HCEC 1CT (cell line): ENCODE data around the gene HEXIM2.

ENCODE experiments used
- DNase-seq: peaks from one replicate; pipeline ENCODE4 v3.0.0-alpha.2; 2017

The HEXIM2 gene

DNA sequence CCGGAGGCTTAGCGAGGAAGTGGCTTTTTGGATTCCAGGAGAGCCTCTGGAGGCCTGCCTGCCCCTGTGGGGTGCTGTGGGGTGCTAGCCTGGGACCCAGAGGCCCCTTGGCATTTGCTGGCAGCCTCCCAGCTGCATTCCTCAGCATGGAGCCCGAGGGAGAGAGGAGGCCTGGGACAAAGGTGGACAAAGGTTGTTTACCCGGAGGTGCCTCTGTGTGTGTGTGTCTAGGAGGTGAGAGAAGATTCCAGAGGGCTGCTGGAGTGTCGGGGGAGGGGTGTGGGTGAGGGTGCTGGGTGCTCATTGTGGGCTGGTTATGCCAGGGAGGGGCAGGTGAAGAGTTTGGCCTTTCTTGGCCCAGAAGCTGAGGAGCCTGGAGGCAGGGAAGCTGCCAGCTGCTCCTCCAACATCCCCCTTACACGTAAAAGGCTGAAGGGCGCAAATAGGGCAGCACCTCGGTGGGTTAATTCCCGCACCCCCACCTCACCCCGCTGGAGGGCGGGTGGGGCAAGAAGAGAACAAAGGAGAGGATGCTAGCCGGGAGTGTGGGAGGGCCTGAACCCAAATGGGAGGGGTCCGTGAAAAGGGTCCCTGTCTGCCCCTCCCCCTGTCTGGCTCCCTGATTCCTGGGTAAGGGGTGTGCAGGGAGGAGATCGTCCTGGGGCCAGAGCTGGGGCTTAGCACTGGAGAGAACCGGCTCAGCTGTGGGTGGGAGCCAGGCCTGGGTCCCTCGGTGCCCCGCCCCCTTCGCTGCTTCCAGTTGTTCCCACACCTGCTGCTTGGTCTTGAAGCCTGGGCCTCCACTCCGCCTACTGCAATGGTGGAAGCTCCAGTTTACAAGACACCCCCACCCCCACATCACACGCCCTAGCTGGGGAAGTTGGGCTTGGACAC lies 9.9 kb downstream of the HEXIM2 start:
- DNase-seq: peak; percentile 37

DNA sequence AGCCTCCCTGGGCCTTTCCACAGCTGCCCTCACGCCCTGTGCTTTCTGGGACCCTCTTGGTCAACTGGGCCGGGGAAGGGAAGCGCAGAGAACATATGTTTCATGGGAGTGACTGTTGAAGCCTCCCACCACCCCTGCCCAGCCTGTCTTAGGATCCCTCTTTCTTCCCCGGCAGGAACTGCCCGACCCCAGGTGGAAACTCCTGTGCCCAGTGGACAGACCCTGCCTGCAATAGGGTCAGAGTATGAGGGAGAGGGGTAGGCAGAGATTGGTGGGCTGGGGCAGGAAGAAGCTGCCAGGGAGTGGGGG lies 10.5 kb downstream of the HEXIM2 start:
- no peak for DNase-seq

DNA sequence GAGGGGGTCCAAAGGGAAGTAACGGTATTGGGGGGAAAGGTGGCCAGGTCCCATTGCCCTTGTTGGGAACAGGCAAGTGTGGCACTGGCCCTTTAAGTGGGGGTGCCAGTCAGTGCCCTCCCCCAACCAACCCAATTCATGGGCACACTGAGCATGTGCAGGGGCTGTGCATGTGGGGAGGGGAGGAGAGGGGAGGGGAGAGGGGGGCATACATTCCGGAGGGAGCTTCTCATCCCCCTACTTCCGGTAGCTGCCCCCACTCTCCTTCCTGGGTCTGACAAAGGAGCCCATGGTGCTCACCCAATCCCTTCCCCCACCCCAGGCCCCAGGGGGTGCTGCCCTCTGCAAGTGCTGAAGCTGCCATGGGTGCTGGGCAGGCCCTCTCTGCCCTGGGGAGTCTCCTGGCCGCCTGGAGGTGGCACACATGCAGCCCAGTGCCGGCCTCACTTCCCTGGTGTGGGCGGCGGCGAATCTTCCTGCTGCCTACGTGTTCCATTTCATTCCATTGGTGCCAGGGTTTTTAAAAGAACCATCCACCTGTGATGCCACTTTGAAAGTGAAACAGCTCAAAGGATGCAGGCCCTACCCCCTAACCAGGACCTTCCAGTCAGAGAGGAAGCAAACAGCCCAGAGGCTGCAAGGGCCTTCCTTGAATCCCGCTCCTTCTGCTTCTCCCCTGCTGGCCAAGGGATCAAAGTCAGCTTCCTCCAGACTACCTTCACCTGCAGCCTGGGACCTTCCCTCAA lies 11.0 kb downstream of the HEXIM2 start:
- peak; percentile 70 for DNase-seq

DNA sequence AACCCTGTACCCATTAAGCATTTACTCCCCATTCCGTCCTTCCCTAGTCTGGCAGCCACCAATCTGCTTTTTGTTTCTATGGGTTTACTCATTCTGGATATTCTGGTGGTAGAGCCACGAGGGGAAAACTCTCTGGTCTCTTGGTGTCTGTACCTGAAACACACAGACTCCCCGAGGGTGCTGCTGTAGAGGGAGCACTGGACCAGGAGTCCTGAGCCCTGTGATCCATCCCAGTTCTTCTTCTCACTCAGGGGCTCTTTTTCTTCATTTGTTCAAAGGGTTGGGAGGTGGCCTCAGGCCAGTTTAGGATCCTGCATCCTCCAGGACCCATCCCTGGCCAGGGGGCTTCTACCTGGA lies 14.1 kb downstream of the HEXIM2 start:
- DNase-seq: no peak

DNA sequence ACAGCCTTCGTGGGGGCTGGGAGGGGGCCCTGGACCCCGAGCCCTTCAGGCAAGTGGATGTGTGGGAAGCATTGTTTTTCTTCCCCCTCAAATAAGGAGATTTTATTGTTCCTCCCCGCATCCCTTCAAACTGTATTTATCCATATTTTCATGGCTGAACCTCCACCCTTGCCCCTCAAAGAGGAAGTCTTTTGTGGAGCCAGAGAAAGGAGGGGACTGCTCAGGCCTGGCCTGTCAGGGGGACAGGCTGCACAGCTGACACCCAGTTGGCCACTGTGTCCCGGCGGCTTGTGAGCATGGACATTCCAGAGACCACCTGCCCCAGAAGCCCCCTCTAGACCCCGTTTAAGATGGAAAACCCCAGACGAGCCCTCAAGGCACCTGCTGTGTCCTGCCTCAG lies 15.9 kb downstream of the HEXIM2 start:
- DNase-seq: no peak

DNA sequence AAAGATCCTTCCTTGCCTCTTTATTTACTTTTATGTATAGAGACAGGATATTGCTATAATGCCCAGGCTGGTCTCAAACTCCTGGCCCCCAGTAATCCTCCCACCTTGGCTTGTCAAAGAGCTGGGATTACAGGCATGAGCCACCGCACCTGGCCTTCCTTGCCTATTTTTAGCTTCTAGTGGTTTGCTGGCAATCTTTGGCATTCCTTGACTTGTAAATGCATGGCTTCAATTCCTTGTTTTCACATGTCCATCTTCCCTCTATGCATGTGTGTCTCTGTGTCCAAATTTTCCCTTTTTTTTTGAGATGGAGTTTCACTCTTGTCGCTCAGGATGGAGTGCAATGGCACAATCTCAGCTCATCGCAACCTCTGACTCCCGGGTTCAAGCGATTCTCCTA lies 22.5 kb downstream of the HEXIM2 start:
- no peak for DNase-seq

DNA sequence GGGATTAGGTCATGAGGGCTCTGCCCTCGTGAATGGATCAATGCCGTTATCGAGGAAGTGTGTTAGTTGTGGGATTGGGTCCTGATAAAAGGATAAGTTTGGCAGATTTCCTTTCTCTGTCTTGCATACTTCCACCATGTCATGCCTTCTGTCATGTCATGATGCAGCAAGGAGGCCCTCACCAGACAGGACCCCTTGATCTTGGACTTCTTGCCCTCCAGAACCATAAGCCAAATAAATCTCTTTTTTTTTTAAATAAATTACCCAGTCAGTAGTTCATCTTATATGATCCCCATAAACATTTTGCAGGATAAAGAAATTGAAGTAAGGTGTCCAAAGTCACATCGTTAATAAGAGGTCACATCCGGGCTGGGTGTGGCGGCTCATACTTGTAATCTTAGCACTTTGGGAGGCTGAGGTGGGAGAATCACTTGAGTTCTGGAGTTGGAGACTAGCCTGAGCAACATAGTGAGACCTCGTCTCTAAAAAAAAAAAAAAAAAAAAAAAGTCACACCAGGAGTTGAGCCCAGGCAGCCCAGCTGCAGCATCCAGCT lies 25.2 kb downstream of the HEXIM2 start:
- DNase-seq: no peak

DNA sequence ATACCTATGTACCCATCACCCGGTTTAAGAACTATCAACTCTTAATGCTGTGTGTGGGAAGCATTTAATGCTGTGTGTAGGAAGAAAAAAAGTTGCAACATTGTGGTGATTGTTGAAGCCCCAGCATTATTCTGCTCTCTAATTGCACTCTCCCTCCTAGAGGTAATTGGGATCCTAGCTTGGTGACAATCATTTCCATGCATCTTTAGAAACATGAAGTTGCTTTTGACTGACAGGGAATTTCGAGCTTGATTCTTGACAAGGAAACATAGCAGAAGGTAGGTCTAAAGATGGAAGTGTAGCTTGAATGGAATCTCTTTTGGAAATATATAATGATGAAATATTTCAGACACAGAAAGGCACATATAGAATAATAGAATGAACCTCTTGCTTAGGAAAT lies 27.3 kb downstream of the HEXIM2 start:
- no peak for DNase-seq

DNA sequence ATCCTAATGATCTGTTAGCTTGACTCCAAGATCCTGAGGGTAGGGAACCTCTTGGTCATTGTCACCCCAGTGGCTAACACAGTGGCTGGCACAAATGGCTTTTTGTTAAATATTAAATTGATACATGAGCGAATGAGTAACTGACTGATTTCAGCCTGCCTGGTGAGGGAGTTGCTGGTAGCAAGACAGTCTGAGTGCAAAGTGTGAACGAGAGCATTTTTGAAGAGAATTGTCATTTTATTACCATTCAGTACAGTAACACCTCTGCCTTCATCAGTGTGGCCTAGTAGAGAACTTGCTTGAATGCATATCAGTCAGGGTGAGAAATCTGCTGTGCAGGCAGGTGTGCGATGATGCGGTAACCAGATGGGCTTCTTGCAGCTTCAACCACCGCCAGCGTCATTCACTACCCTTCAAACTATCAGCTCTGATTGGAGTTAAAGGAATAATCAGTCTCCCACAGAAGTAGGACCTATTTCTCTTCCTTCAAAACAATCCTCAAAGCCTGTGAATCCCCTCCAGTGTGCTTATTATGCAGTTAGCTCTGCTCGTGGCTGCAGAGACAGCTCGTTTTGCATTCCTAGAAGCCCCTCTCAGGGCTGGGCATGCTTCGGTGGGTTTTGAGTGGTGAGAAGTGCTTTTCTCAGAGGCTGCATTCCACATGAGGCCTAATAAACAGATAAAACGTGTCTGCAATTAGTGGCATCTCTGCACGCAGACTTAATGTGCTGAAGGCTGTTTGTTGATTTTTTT lies 29.0 kb downstream of the HEXIM2 start:
- no peak for DNase-seq

DNA sequence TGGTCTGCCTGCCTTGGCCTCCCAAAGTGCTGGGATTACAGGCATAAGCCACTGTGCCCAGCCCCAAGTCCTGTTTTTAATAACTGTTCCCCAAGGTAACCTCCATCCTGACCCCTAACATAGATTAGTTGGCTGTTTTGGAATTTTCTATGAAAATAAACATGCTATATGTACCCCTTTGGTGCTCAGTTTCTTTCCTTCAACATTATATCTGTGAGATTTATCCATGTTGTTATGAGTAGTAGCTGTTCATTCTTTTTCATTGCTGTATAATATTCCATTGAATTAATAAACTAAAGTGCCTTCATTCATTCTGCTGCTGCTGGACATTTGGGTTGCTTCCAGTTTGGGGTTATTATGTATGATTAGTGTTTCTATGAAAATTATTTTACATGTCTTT lies 33.7 kb downstream of the HEXIM2 start:
- no peak for DNase-seq

DNA sequence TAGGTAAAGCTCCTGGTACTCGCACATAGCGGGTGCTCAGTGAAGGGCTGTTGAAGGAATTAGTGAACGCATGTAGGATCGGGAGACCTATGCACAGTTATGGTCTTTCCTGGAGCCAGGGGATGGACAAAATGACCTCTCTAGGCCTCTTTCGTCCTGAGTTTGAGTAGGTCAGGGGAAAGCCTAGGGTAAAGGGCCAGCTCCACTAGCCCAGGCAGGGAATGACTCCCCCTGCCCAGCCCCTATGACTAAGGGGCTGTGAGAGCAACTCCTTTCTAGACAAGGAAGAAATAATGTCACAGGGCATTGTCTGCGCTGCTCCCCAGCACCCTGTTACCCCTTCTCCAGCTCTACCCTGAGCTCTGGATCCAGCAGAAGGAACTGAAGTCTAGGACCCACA lies 35.4 kb downstream of the HEXIM2 start:
- no peak for DNase-seq

DNA sequence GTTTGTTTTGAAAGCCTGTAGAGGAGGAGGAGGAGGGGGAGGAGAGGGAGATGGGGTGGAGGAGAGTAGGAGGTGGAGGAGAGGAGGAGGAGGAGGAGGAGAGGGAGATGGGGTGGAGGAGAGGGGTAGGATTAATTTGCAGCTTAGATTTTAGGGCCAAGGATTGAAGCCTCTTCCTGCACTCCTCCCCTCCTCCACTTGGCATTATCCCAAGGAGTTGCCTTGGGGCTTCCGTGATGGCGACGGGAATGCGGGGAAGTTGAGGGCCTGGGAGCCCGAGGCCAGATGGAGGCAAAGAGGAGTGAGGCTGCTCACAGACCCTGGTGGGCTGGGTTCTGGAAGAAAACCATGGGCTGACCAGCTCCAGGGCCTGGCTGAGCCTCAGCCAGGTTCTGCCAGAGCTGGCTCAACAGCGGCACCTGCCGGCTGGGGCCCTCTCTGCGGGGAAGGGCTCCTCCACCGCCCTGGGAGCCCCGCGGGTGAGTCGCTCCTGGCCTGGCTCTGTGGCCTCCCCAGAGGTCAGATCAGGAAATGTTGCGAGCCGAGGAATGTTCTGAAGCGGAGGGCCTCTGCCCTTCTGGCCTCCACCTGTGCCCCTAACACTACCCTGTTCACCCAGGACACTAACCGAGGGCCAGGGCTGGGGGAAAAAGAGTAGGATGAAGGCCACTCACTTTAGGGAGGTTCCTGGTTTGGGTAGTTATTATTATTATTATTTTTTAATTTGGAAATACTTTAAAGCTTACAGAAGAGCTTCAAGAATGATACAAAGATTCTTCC lies 36.1 kb downstream of the HEXIM2 start:
- DNase-seq: peak; percentile 86

DNA sequence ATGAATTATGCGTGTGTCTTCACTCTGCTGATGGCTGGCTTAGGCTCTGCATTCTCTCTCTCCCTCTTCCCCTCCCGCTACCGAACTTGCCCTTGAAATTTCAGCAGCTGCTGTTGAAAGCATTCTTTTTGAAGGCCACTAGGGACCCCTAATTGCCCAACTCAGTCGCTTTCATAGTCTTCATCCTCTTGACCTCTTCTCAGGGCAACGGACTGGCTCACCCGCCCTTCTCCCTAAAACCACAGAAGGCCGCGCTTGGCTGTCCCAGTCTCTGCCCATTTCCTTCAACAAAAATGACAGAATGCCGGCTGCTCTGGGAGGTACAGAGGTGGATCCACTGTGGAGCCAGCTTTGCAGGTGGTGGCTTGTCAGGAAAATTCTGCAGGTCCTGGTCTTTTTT lies 39.0 kb downstream of the HEXIM2 start:
- DNase-seq: no peak

DNA sequence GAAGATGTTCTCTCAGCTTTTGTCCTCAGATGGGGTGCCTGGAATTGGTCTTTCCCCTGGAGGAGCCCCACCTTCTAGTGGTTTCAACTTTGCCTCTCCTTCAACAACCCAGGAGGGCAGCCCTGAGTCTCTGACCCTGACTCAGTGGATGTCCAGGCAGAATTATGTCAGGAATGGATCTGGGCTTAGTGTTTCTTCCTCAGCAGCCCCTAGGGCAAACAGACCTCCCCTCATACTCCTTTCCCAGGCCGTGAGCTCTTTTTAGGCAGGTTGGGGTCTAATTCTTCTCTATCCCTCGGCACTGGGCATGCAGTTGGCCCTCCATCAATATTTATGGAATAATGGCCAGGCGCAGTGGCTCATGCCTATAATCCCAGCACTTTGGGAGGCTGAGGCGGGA lies 39.8 kb downstream of the HEXIM2 start:
- DNase-seq: no peak

DNA sequence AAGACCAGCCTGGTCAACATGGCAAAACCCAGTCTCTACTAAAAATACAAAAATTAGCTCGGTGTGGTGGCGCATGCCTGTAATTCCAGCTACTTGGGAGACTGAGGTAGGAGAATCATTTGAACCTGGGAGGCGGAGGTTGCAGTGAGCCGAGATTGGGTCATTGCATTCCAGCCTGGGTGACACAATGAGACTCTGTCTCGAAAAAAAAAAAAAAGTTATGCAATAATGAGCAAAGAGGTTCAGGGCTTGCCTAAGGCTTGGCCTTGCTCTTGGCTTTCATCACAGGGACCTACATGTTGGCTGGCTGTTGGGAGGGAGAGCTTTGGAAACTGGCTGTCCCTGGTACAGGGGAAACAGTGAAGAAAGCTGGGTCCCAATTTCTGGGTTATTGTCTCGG lies 40.2 kb downstream of the HEXIM2 start:
- peak; percentile 63 for DNase-seq

DNA sequence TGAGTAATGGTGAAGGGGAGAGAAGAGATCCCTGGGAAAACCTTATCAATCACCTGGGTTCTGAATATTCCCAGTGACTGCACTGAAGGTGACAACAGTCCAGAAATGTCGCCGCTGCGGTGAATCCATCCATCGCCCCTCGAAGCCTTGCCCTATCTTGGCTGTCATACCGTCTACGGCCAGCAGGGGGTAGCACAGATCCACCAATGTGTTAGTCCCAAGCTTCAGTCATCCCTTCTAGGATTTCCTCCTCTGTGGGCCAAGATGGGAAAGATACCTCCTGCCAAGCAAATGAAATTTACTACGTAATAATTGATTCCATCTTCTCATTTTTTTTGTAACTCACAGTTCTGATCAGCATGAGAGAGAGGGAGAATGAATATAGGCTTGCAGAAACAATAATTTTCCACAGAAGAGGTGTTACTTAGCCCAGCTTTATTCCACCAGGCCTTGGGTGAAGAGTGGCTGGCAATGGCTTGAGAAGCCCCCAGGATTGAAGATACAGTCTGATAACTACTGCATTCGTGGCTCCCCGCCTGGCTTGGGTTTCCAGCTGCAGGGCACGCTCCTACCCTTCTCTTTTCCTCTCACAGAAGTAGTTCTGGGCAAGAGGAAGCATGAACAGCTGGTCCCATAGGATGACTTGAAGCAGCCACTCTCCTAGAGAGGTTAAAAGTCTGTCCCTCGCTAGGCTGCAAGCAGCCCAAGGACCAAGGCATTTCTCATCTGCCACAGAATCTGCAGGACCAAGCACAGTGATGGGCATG lies 57.4 kb downstream of the HEXIM2 start:
- DNase-seq: peak; percentile 70
